Measurements from ENCODE around the gene NIPAL3.
"Not testable (repeated sequence)": the region's sequence is repeated elsewhere in the genome, so short reads cannot be mapped to it uniquely, and the experiment has no call there.

The NIPAL3 gene

GRCh38 chr1:24457866-24458265 lies 42.3 kb downstream of the NIPAL3 start:
- no peak for DNase-seq (ENCODE audit: low read depth, low spot score)

- no peak for DNase-seq (ENCODE audit: low read depth, low spot score)
These were observed 44.1 kb downstream of the NIPAL3 start for GRCh38 chr1:24459551-24460266.

GRCh38 chr1:24462128-24462527 lies 46.5 kb downstream of the NIPAL3 start:
- not testable (repeated sequence) for DNase-seq (ENCODE audit: low read depth, low spot score)

- no peak for DNase-seq (ENCODE audit: low read depth, low spot score)
These were observed 48.5 kb downstream of the NIPAL3 start for GRCh38 chr1:24463776-24464735.

GRCh38 chr1:24465099-24465498 lies 49.5 kb downstream of the NIPAL3 start:
- no peak for DNase-seq (ENCODE audit: low read depth, low spot score)

GRCh38 chr1:24465638-24466037 lies 50.0 kb downstream of the NIPAL3 start:
- DNase-seq (ENCODE audit: low read depth, low spot score): no peak

- DNase-seq (ENCODE audit: low read depth, low spot score): no peak
These were observed 53.2 kb downstream of the NIPAL3 start for GRCh38 chr1:24468685-24469316.

GRCh38 chr1:24470592-24470991 lies 55.0 kb downstream of the NIPAL3 start:
- DNase-seq (ENCODE audit: low read depth, low spot score): no peak

- DNase-seq (ENCODE audit: low read depth, low spot score): no peak
These were observed 57.1 kb downstream of the NIPAL3 start for GRCh38 chr1:24472527-24473251.

- no peak for DNase-seq (ENCODE audit: low read depth, low spot score)
These were observed 58.6 kb downstream of the NIPAL3 start for GRCh38 chr1:24474193-24474592.

- no peak for DNase-seq (ENCODE audit: low read depth, low spot score)
These were observed 60.1 kb downstream of the NIPAL3 start for GRCh38 chr1:24475700-24476099.

- no peak for DNase-seq (ENCODE audit: low read depth, low spot score)
These were observed 61.0 kb downstream of the NIPAL3 start for GRCh38 chr1:24476571-24476970.

GRCh38 chr1:24477309-24477708 lies 61.7 kb downstream of the NIPAL3 start:
- DNase-seq (ENCODE audit: low read depth, low spot score): no peak

GRCh38 chr1:24481101-24481500 lies 65.5 kb downstream of the NIPAL3 start:
- DNase-seq (ENCODE audit: low read depth, low spot score): no peak

GRCh38 chr1:24481843-24482610 lies 66.4 kb downstream of the NIPAL3 start:
- no peak for DNase-seq (ENCODE audit: low read depth, low spot score)

GRCh38 chr1:24483441-24483840 lies 67.8 kb downstream of the NIPAL3 start:
- no peak for DNase-seq (ENCODE audit: low read depth, low spot score)

- DNase-seq (ENCODE audit: low read depth, low spot score): no peak
These were observed 68.6 kb downstream of the NIPAL3 start for GRCh38 chr1:24484199-24484598.

- DNase-seq (ENCODE audit: low read depth, low spot score): no peak
These were observed 70.9 kb downstream of the NIPAL3 start for GRCh38 chr1:24486331-24487065.

GRCh38 chr1:24487455-24487854 lies 71.9 kb downstream of the NIPAL3 start:
- DNase-seq (ENCODE audit: low read depth, low spot score): no peak

- DNase-seq (ENCODE audit: low read depth, low spot score): not testable (repeated sequence)
These were observed 72.6 kb downstream of the NIPAL3 start for GRCh38 chr1:24488159-24488558.
